ENCODE measurements around the gene DCPS. TPM values are rescaled to one million over a fixed set of nuclear protein-coding genes. Genes with fewer than 3 reads are reported as not detected.
A peak's percentile ranks its signal among the peaks of the same experiment; 100 is the strongest.
"Not testable (repeated sequence)": the region's sequence is repeated elsewhere in the genome, so short reads cannot be mapped to it uniquely, and the experiment has no call there.

DCPS gene
- total RNA-seq, 3 donors from 2014 or later (not counting 1 experiment from before 2014, with no cell fraction given): 20.1 to 25.8 (median 23.1) TPM

- Mint-ChIP-seq H3K27ac (no peak overlapping the region), H3K27me3 (ENCODE audit: low read depth in 2 of 2) (no peaks in the 10 kb centered on the region), H3K4me3 (no peak overlapping the region), H3K9me3 (no peaks in the 10 kb centered on the region), H3K4me1 (peaks cover 47 to 62% of the 10 kb centered on the region in 2 donors), H3K36me3 (no peaks in the 10 kb centered on the region)
- 94% methylated on average over 3 of the region's 3 CpGs for WGBS (ENCODE audit: insufficient coverage)
- DNase-seq (no peak), ATAC-seq (no peak)
- Histone ChIP-seq H3K9me3 (ENCODE audit: control insufficient read depth, insufficient read depth, low read length) (no peaks in the 10 kb centered on the region), H3K4me3 (ENCODE audit: low read length) (no peak overlapping the region), H3K27me3 (ENCODE audit: control insufficient read depth, insufficient read depth, low read length) (no peaks in the 10 kb centered on the region), H3K36me3 (ENCODE audit: control insufficient read depth, insufficient read depth, low read length) (no peaks in the 10 kb centered on the region), H3K27ac (ENCODE audit: low read length) (no peak overlapping the region), H3K4me1 (ENCODE audit: control insufficient read depth, insufficient read depth, low read length) (peaks cover 24% of the 10 kb centered on the region)
- TF ChIP-seq, protein P1, sequence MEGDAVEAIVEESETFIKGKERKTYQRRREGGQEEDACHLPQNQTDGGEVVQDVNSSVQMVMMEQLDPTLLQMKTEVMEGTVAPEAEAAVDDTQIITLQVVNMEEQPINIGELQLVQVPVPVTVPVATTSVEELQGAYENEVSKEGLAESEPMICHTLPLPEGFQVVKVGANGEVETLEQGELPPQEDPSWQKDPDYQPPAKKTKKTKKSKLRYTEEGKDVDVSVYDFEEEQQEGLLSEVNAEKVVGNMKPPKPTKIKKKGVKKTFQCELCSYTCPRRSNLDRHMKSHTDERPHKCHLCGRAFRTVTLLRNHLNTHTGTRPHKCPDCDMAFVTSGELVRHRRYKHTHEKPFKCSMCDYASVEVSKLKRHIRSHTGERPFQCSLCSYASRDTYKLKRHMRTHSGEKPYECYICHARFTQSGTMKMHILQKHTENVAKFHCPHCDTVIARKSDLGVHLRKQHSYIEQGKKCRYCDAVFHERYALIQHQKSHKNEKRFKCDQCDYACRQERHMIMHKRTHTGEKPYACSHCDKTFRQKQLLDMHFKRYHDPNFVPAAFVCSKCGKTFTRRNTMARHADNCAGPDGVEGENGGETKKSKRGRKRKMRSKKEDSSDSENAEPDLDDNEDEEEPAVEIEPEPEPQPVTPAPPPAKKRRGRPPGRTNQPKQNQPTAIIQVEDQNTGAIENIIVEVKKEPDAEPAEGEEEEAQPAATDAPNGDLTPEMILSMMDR (IDR thresholded peaks at IDR 0.05): no peak
- intact Hi-C loops (cut with micrococcal nuclease): no loop called here
Observed at GRCh38 chr11:126394036-126394435, 90.2 kb downstream of the DCPS start.

DNA sequence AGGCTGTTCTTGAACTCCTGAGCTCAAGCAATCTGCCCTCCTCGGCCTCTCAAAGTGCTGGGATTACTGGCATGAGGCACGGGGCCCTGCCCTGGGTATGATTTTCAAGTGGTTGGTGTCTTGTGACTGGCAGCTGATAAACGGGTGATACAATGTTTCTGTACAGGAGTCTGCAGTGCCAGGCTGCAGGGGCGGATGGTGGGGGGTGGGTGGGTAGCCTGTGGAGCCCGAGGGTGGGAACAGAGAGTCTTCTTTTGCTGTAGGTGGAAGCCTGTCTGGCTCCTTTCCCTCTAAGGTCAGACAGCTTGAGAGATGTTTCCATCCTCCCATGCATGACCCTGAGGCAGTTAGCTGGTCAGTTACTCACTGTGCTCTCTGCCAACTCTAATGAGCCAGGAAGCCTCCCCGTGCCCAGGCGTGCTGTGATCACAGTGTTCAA lies 90.8 kb downstream of the DCPS start:
- intact Hi-C loops (cut with micrococcal nuclease); H3K36me3 Mint-ChIP-seq: not testable (repeated sequence)
- WGBS (ENCODE audit: insufficient coverage): 63% methylated on average over 5 of the region's 7 CpGs

More for the DNA sequence above, 90.8 kb downstream of the DCPS start:
- H3K9me3 Mint-ChIP-seq; H3K4me3 ChIP-seq (ENCODE audit: low read length); H3K4me3 Mint-ChIP-seq; H3K36me3 ChIP-seq (ENCODE audit: control insufficient read depth, insufficient read depth, low read length); H3K27me3 ChIP-seq (ENCODE audit: control insufficient read depth, insufficient read depth, low read length); H3K27me3 Mint-ChIP-seq (ENCODE audit: low read depth in 2 of 2); H3K27ac ChIP-seq (ENCODE audit: low read length); ATAC-seq; H3K9me3 ChIP-seq (ENCODE audit: control insufficient read depth, insufficient read depth, low read length); DNase-seq: not testable (repeated sequence)
- H3K4me1 ChIP-seq (ENCODE audit: control insufficient read depth, insufficient read depth, low read length): peaks cover 24% of the 10 kb centered on the region
- peak overlapping the region in 1 of 2 donors; percentile 62 for H3K27ac Mint-ChIP-seq
- peaks cover 47 to 63% of the 10 kb centered on the region in 2 donors for H3K4me1 Mint-ChIP-seq

Other genes starting within 250 kb of the DCPS start
- under 1 TPM in 2 of 3 donors, not detected in 1; 0.25 to 0.38 TPM for gene CDON, start 241.2 kb upstream of the DCPS start, total RNA-seq
- 10 to 100 TPM; 27.1 to 41.7 (median 38.9) TPM for gene RPUSD4, start 92.4 kb upstream of the DCPS start, total RNA-seq
- 1 to 10 TPM; 5.4 to 9.7 (median 7.8) TPM for gene FAM118B, start 92.3 kb upstream of the DCPS start, total RNA-seq
- 100 to 1,000 TPM; 188 to 225 (median 195) TPM for gene SRPRA, start 35.2 kb upstream of the DCPS start, total RNA-seq
- 10 to 100 TPM; 31.1 to 37.9 (median 31.3) TPM for gene FOXRED1, start 34.9 kb upstream of the DCPS start, total RNA-seq
- gene TIRAP, start 21.0 kb upstream of the DCPS start, total RNA-seq: 10 to 100 TPM; 14.5 to 24.0 (median 19.5) TPM
- 10 to 100 TPM; 43.3 to 57.6 (median 47.3) TPM for gene ST3GAL4, start 51.6 kb downstream of the DCPS start, total RNA-seq